Motor neuron (in vitro differentiated cells): ENCODE data around the gene CENPB. TPM values are rescaled to one million over a fixed set of nuclear protein-coding genes. Genes with fewer than 3 reads are reported as not detected.
A peak's percentile ranks its signal among the peaks of the same experiment; 100 is the strongest.

Source experiments
- ATAC-seq, 8 experiments: fragments of 200-7000 bp; cut with Tn5 transposase; replicated peaks in 6 of 8; 2 replicates each; pipeline ENCODE4 v1.8.0; 2021; ENCODE audit warnings: mild to moderate bottlenecking in 8 of 8, moderate library complexity in 8 of 8
- H3K27ac ChIP-seq, 2 donors: fragments of 250-450 bp; sonication (Bioruptor Pico); 2 replicates each; pipeline ENCODE4 v1.9.0; 2021; ENCODE audit warnings: antibody characterized with exemption in 2 of 2, mild to moderate bottlenecking in 2 of 2, moderate library complexity in 1 of 2
- H3K4me1 ChIP-seq, 2 donors: fragments of 250-450 bp; sonication (Bioruptor Pico); replicated peaks in 1 of 2; 2 replicates each; pipeline ENCODE4 v1.6.1; 2021; ENCODE audit warnings: antibody characterized with exemption in 2 of 2, mild to moderate bottlenecking in 2 of 2, moderate library complexity in 1 of 2
- H3K4me3 ChIP-seq, 5 donors: fragments of 250-450 bp; sonication (Bioruptor Pico); 2 replicates each; pipeline ENCODE4 v1.9.0; 2021; ENCODE audit warnings: antibody characterized with exemption in 5 of 5, mild to moderate bottlenecking in 5 of 5, moderate library complexity in 4 of 5
- WGBS, 10 experiments: fragments of 450-650 bp; shearing (Covaris generic); methylation state at CpG; one replicate each; pipeline ENCODE4 v1.0.0; 2022; 5-methylcytosine and 5-hydroxymethylcytosine counted together
- in situ Hi-C, 9 experiments: fragments of 400-800 bp; cut with MboI; loops; one replicate each; pipeline ENCODE4 v1.15.0; 2021; ENCODE audit warnings: low sequenced_read_pairs in 9 of 9, low pct_unique_long_range_greater_than_20kb in 2 of 9; ENCODE audit not compliant: unreplicated experiment in 9 of 9
- total RNA-seq, 8 experiments: library from RNA; unstranded; fragments of 300-600 nt; gene quantifications; 2 replicates each; pipeline versions ENCODE4 v1.2.3 to v1.2.4, GENCODE V29; 2022

The CENPB gene
- total RNA-seq, 8 experiments from 2014 or later: 18.1 to 69.4 (median 53.1) TPM

- peaks cover 10 to 20% of the 10 kb centered on the region in 2 donors for H3K4me1 ChIP-seq
Measured at GRCh38 chr20:3755814-3756480, 30.6 kb downstream of the CENPB start.

GRCh38 chr20:3755269-3755668, 31.3 kb downstream of the CENPB start:
- ATAC-seq: no peak
- H3K4me1 ChIP-seq: peaks cover 6 to 14% of the 10 kb centered on the region in 2 donors

More at GRCh38 chr20:3755814-3756480, 30.6 kb downstream of the CENPB start:
- H3K4me3 ChIP-seq: no peak overlapping the region
- ATAC-seq: no peak
- in situ Hi-C loops: no loop called here
- H3K27ac ChIP-seq: no peak overlapping the region
- 67 to 100% (median 86%) methylated on average over 1 to 3 of the region's 5 CpGs; no CpG with 5 or more reads in 4 of the 10 experiments for WGBS, 10 experiments

DNA sequence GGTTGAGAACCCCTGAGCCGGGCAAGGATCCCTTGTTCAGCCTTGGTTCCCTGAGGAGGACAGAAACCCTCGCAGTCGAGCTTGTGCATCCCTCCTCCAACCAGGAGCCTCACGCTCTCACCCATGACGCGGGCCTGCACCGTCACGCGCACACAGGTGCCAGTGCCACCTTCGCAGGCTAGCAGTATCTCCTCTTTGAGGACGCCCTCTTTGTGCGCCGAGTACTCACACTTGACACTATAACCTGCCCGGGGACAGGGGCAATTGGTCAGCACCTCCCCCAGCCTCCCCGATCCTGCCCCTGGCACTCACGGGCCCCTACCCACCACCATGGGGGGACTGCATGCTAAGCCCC, 32.3 kb downstream of the CENPB start:
- Histone ChIP-seq H3K27ac (no peak overlapping the region), H3K4me1 (peaks cover 0 to 8% of the 10 kb centered on the region in 2 donors), H3K4me3 (no peak overlapping the region)
- in situ Hi-C loops: no loop called here
- peak in 1 of 8 experiments; percentile 1 for ATAC-seq
- WGBS, 10 experiments: 0 to 100% (median 90%) methylated on average over 1 to 2 of the region's 16 CpGs; no CpG with 5 or more reads in 7 of the 10 experiments

More at GRCh38 chr20:3755269-3755668, 31.3 kb downstream of the CENPB start:
- no peak overlapping the region for H3K4me3 ChIP-seq
- WGBS, 10 experiments: 0 to 85% methylated on average over 1 to 4 of the region's 7 CpGs; no CpG with 5 or more reads in 8 of the 10 experiments
- in situ Hi-C loops: no loop called here
- no peak overlapping the region for H3K27ac ChIP-seq

- peaks cover 0 to 4% of the 10 kb centered on the region in 2 donors for H3K4me1 ChIP-seq
- no peak overlapping the region for H3K4me3 ChIP-seq
- peak in 2 of 8 experiments; percentile 15 to 23 for ATAC-seq
- no peak overlapping the region for H3K27ac ChIP-seq
- WGBS, 10 experiments: 100% methylated on average over 1 of the region's 26 CpGs; no CpG with 5 or more reads in 8 of the 10 experiments
- in situ Hi-C loops: no loop called here
Measured at GRCh38 chr20:3753501-3754275, 32.9 kb downstream of the CENPB start.

DNA sequence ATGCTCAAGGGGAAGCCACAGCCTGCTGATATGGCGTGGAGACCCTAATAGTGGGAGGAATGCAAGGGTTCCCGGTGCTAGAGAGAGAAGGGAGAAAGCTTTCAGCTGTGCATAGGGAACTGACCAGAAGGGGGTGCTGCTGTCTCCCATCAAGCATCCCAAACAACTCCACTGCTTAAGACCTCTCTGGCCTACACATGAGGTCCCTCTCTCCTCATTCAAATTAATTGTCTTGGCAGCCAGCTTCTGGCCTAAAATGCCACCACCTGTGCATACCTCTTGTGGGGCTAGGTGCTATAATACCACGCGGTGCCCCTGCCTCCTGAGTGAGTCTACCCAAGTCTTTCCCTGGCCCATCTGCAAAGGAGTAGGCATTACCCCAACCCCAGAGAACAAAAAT, 33.4 kb downstream of the CENPB start:
- no peak overlapping the region for H3K27ac ChIP-seq
- 20 to 83% (median 28%) methylated on average over 1 to 2 of the region's 4 CpGs; no CpG with 5 or more reads in 3 of the 10 experiments for WGBS, 10 experiments
- in situ Hi-C loops: no loop called here
- H3K4me3 ChIP-seq: no peak overlapping the region
- H3K4me1 ChIP-seq: peaks cover 0 to 4% of the 10 kb centered on the region in 2 donors
- peak; percentile 39 to 92 (median 60) for ATAC-seq

DNA sequence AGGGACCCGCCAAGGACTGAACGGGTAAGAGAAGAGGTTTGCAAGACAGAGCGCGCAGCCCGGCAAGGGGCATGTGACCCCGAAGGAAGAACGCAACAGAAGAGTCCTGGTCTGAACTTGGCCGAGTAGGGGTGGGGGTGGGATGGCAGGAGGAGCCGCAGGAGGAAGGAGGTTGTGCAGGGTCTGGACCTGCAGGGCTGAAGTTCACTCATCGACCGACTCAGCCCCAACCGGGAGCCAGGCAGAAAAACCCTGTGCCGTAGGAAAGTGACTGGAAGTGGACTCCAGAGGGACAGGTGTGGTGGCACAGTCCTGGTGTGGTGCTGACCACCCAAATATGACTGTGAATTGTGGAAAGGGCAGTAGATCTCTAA, 34.2 kb downstream of the CENPB start:
- peaks cover 0 to 4% of the 10 kb centered on the region in 2 donors for H3K4me1 ChIP-seq
- no peak overlapping the region for H3K4me3 ChIP-seq
- ATAC-seq: no peak
- 60 to 100% methylated on average over 1 of the region's 13 CpGs; no CpG with 5 or more reads in 8 of the 10 experiments for WGBS, 10 experiments
- H3K27ac ChIP-seq: no peak overlapping the region
- in situ Hi-C loops: no loop called here

DNA sequence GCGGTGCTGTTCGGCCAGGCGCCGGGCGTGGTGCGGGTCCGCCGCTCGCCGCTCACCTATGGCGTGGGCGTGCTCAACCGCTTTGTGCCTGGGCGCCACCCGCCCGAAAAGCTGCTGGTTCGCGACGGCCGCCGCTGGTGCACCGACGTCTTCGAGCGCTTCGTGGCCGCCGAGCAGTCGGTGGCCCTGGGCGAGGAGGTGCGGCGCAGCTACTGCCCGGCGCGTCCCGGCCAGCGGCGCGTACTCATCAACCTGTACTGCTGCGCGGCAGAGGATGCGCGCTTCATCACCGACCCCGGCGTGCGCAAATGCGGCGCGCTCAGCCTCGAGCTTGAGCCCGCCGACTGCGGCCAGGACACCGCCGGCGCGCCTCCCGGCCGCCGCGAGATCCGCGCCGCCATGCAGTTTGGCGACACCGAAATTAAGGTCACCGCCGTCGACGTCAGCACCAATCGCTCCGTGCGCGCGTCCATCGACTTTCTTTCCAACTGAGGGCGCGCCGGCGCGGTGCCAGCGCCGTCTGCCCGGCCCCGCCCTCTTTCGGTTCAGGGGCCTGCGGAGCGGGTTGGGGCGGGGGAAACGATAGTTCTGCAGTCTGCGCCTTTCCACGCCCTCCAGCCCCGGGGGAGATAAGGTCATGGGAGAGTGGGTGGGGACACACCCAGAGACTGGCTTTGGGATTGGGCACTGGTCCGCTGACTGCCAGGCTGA, 34.7 kb downstream of the CENPB start:
- ATAC-seq: peak in 2 of 8 experiments; percentile 17 to 60
- Histone ChIP-seq H3K4me3 (peak overlapping the region in 1 of 5 donors; percentile 13), H3K4me1 (peaks cover 0 to 4% of the 10 kb centered on the region in 2 donors), H3K27ac (no peak overlapping the region)
- 16 to 98% (median 91%) methylated on average over 4 to 58 of the region's 95 CpGs; no CpG with 5 or more reads in 5 of the 10 experiments for WGBS, 10 experiments
- in situ Hi-C loops: no loop called here

- ATAC-seq: no peak
- no peak overlapping the region for H3K27ac ChIP-seq
- H3K4me3 ChIP-seq: no peak overlapping the region
- in situ Hi-C loops: no loop called here
- peaks cover 0 to 4% of the 10 kb centered on the region in 2 donors for H3K4me1 ChIP-seq
- whole genome bisulfite sequencing, 10 experiments: 93 to 100% methylated on average over 1 to 3 of the region's 31 CpGs; no CpG with 5 or more reads in 8 of the 10 experiments
Measured at GRCh38 chr20:3751305-3751674, 35.2 kb downstream of the CENPB start.

DNA sequence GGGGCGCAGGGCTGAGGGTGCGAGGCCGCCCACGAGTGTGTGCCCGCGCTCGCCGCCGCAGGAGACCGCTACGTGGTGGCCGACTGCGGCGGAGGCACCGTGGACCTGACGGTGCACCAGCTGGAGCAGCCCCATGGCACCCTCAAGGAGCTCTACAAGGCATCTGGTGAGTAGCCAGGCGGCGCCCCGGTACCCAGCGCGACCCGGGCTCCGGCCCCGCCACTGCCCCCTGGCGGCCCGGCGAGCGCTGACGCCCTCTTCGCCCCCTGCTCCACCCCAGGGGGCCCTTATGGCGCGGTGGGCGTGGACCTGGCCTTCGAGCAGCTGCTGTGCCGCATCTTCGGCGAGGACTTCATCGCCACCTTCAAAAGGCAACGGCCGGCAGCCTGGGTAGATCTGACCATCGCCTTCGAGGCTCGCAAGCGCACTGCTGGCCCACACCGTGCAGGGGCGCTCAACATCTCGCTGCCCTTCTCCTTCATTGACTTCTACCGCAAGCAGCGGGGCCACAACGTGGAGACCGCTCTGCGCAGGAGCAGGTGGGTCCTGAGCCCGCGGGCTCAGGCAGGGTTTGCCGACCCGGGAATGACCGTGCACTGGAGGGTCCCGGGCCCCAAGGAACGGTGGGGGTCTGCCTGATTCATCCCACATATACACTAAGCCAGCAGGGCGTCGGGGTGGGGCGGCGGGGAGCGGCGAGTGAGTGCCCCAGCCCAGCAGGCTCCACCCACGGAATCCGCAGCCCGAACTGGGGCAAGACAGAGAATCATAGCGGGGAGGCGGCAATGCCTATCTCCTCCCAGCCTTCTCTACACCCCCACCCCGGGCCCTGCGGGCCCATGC, 36.6 kb downstream of the CENPB start:
- H3K4me3 ChIP-seq: peak overlapping the region in 1 of 5 donors; percentile 10
- ATAC-seq: peak in 5 of 8 experiments; percentile 12 to 75 (median 38)
- WGBS, 10 experiments: 60 to 80% methylated on average over 4 to 14 of the region's 72 CpGs; no CpG with 5 or more reads in 8 of the 10 experiments
- peaks cover 0 to 7% of the 10 kb centered on the region in 2 donors for H3K4me1 ChIP-seq
- in situ Hi-C loops: no loop called here
- no peak overlapping the region for H3K27ac ChIP-seq

- no peak for ATAC-seq
- WGBS, 10 experiments: 81% methylated on average over 5 of the region's 24 CpGs; no CpG with 5 or more reads in 9 of the 10 experiments
- H3K4me3 ChIP-seq: no peak overlapping the region
- in situ Hi-C loops: no loop called here
- H3K27ac ChIP-seq: no peak overlapping the region
- peaks cover 0 to 7% of the 10 kb centered on the region in 2 donors for H3K4me1 ChIP-seq
Measured at GRCh38 chr20:3749087-3749688, 37.4 kb downstream of the CENPB start.

- in situ Hi-C loops: no loop called here
- Histone ChIP-seq H3K27ac (no peak overlapping the region), H3K4me3 (no peak overlapping the region), H3K4me1 (peaks cover 0 to 7% of the 10 kb centered on the region in 2 donors)
- ATAC-seq: no peak
- WGBS, 10 experiments: 80 to 100% methylated on average over 3 to 6 of the region's 16 CpGs; no CpG with 5 or more reads in 8 of the 10 experiments
Measured at GRCh38 chr20:3748073-3748472, 38.5 kb downstream of the CENPB start.

- in situ Hi-C loops: no loop called here
- Histone ChIP-seq H3K27ac (no peak overlapping the region), H3K4me3 (no peak overlapping the region), H3K4me1 (peaks cover 0 to 7% of the 10 kb centered on the region in 2 donors)
- ATAC-seq: no peak
- 60 to 100% (median 100%) methylated on average over 1 of the region's 2 CpGs; no CpG with 5 or more reads in 7 of the 10 experiments for WGBS, 10 experiments
Measured at GRCh38 chr20:3747471-3747870, 39.1 kb downstream of the CENPB start.
